Activated T-helper 17 cell treated with anti-CD3 and anti-CD28 coated beads, Interleukin-2, amount 50 U/mL, for 72 hours (primary cell): ENCODE measurements around the gene H1-8. TPM values are rescaled to one million over a fixed set of nuclear protein-coding genes. Genes with fewer than 3 reads are reported as not detected.

Source experiments
- ATAC-seq: fragments of 150-1000 bp; cut with Tn5 transposase; replicated peaks from 2 replicates; pipeline ENCODE4 v1.10.0; 2021; ENCODE audit warnings: mild to moderate bottlenecking, moderate library complexity
- H3K27ac Mint-ChIP-seq: one replicate; pipeline ENCODE4 v1.8.0; 2022; ENCODE audit warnings: mixed read lengths
- H3K27me3 Mint-ChIP-seq: one replicate; pipeline ENCODE4 v1.8.0; 2022; ENCODE audit warnings: mixed read lengths
- H3K36me3 Mint-ChIP-seq: one replicate; pipeline ENCODE4 v1.8.0; 2022; ENCODE audit warnings: low read depth, mild to moderate bottlenecking, mixed read lengths
- H3K4me1 Mint-ChIP-seq: one replicate; pipeline ENCODE4 v1.8.0; 2022; ENCODE audit warnings: mixed read lengths
- H3K4me3 Mint-ChIP-seq: one replicate; pipeline ENCODE4 v1.8.0; 2022; ENCODE audit warnings: mild to moderate bottlenecking, mixed read lengths
- H3K9me3 Mint-ChIP-seq: one replicate; pipeline ENCODE4 v1.8.0; 2022; ENCODE audit warnings: mixed read lengths
- total RNA-seq, 2 donors: library from RNA; stranded (reverse); gene quantifications; one replicate each; pipeline ENCODE4 v1.2.3, GENCODE V29; 2022

H1-8 gene
- total RNA-seq, 2 donors from 2014 or later: not detected

DNA sequence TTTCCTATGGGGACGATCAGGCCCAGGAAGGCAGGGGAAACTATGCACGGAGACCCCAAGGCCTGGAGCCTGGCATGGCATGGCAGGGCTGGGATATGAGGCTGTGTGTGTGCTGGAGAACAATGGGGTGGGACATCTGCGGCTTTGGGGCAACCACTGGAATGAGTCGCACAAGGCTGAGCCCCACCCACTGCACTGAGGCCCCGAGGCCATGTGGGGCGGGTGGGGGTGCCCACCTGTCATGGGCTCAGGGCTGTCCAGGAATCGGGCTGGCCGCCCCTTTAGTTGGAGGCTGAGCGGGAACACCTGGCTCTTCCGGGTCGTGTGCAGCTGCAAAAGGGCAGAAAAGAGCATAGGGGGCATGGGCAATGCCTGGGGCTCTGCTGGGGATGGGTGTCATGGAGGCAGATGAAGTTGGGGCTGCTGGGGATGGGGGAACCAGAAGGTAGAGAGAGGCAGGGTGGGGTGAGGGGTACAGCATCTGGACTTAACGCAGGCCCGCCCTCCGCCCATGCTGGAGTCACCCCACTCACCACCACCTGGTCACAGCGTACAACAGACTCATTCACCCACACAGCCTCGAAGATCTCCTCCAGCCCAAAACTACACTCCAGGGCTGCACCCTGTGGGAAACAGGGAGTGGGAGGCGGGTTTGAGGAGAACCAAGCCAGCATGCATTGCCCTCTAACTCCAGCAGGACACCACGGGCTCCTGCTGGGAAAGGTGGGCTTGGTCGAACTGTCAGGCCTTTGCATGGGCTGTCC is 32.4 kb downstream of the H1-8 start:
- no peaks in the 10 kb centered on the region for H3K36me3 Mint-ChIP-seq
- no peaks in the 10 kb centered on the region for H3K27me3 Mint-ChIP-seq
- no peaks in the 10 kb centered on the region for H3K9me3 Mint-ChIP-seq

GRCh38 chr3:129575997-129576384 is 33.0 kb downstream of the H1-8 start:
- H3K4me3 Mint-ChIP-seq: peak overlapping the region; percentile 58
- H3K27ac Mint-ChIP-seq: peak overlapping the region; percentile 77
- no peak for ATAC-seq
- no peaks in the 10 kb centered on the region for H3K9me3 Mint-ChIP-seq
- no peaks in the 10 kb centered on the region for H3K27me3 Mint-ChIP-seq
- no peaks in the 10 kb centered on the region for H3K36me3 Mint-ChIP-seq
- H3K4me1 Mint-ChIP-seq: peaks cover 6% of the 10 kb centered on the region

More for the DNA sequence above, 32.4 kb downstream of the H1-8 start:
- H3K4me1 Mint-ChIP-seq: peaks cover 6% of the 10 kb centered on the region
- H3K4me3 Mint-ChIP-seq: peak overlapping the region; percentile 58
- no peak for ATAC-seq
- peak overlapping the region; percentile 77 for H3K27ac Mint-ChIP-seq

DNA sequence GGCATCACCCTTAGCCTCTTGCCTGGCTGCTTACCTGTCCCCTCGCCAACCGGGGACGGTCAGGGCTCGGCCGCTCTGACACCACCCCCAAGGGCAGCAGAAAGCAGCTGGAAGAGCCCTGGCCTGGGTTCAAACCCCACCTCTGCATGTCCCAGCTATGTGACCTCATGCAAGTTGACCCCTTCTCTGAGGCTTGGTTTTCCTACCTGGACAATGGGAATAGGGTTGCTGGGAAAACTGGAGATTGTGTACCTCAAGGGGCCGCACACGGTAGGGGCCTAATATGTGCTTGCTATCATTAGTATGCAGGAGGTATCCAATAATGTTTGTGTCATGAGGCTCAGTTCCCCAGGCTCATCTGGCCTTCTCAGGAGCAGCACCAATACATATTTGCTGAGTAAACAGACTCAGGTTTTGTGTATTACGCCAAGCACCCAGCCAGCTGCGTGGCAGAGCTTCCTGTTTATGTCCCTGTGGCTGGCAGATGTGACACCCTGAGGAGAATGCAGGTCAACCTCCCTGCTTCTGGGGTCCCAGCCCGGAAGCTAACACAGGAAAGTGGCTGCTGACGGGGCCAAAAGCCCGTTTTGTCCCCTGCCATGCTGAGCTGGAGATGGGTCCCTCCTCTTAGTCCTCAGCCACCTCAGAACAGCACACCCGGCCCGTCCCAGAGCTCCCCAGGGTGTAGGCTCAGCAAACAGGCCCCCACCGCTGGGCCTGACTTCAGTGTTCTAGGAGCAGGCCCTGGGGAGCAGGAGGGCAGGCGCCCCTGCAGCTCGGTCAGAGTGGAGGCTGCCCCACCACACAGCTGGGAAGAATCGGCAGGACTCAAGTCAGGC is 33.8 kb downstream of the H1-8 start:
- H3K4me3 Mint-ChIP-seq: peak overlapping the region; percentile 58

DNA sequence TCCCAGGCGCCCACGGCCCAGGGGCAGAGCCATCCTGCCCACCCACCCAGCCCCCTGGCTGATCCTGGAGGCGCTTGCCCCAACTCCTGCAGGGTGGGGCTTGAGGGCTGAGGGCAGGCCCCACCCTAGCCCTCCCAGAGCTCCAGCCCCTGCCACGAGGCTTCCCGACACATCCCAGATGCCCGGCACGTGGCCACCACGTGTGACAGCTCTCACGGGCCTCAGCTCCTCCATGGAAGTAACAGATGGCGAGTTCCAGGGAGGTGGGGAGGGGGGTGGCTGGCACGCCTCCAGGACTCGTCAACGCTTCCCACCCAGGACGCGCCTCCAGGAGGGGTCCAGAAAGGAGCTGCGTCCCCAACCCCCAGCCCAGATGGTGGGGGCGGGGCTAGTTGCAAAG is 34.4 kb downstream of the H1-8 start:
- H3K4me3 Mint-ChIP-seq: peak overlapping the region; percentile 58
- H3K36me3 Mint-ChIP-seq: no peaks in the 10 kb centered on the region
- H3K27me3 Mint-ChIP-seq: no peaks in the 10 kb centered on the region
- no peaks in the 10 kb centered on the region for H3K9me3 Mint-ChIP-seq
- H3K4me1 Mint-ChIP-seq: peaks cover 6% of the 10 kb centered on the region
- H3K27ac Mint-ChIP-seq: no peak overlapping the region
- no peak for ATAC-seq

More for the DNA sequence above, 33.8 kb downstream of the H1-8 start:
- Mint-ChIP-seq H3K27ac (peak overlapping the region; percentile 77), H3K9me3 (no peaks in the 10 kb centered on the region), H3K36me3 (no peaks in the 10 kb centered on the region), H3K27me3 (no peaks in the 10 kb centered on the region), H3K4me1 (peaks cover 6% of the 10 kb centered on the region)
- peak; percentile 84 for ATAC-seq

GRCh38 chr3:129577925-129578786 is 35.2 kb downstream of the H1-8 start:
- ATAC-seq: peak; percentile 13
- Mint-ChIP-seq H3K27me3 (no peaks in the 10 kb centered on the region), H3K4me1 (peaks cover 6% of the 10 kb centered on the region), H3K36me3 (no peaks in the 10 kb centered on the region), H3K9me3 (no peaks in the 10 kb centered on the region), H3K4me3 (peak overlapping the region; percentile 21), H3K27ac (no peak overlapping the region)

GRCh38 chr3:129579991-129580390 is 37.0 kb downstream of the H1-8 start:
- Mint-ChIP-seq H3K9me3 (no peaks in the 10 kb centered on the region), H3K27ac (no peak overlapping the region), H3K27me3 (no peaks in the 10 kb centered on the region), H3K36me3 (no peaks in the 10 kb centered on the region), H3K4me3 (no peak overlapping the region), H3K4me1 (peaks cover 10% of the 10 kb centered on the region)
- no peak for ATAC-seq

DNA sequence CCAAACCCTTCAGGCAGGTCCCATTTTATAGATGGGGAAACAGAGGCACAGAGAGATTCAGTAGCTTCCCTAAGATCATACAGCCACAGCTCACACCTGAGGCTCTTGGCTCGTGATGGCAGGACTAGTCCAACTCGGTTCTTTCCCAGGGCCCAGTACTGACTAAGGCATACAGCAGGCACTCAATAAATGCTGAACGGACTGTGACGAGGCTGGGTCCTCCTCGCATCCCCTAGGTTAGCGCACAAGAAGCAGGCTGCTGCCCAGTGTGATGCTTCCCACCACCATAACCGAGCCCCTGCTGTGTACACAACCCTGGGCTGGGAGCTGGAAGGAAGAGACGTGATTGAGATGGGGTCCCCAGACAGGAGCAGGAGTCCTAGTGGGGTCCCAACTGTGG is 38.6 kb downstream of the H1-8 start:
- Mint-ChIP-seq H3K27me3 (no peaks in the 10 kb centered on the region), H3K4me3 (no peak overlapping the region), H3K4me1 (peaks cover 5% of the 10 kb centered on the region), H3K27ac (no peak overlapping the region), H3K9me3 (no peaks in the 10 kb centered on the region), H3K36me3 (no peaks in the 10 kb centered on the region)
- ATAC-seq: no peak

DNA sequence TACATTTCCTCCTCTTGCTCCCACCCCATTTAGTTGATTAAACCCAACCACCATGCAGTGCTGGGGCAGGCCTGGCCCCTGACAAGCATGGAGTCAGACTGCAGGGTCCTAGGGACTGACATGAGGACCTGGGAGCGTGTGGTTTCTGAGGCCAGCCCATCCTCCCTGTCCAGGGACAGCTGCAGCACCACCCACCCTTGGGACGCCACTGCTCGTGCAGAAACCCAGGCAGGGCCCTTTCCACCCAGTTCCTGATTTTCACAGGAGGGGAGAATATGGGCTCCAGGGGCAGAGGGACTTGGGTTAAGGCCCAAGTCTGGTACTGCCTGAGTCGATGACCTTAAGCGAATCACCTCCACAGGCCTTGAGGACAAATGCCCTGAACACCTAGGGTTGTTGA is 39.8 kb downstream of the H1-8 start:
- no peak overlapping the region for H3K4me3 Mint-ChIP-seq
- peaks cover 5% of the 10 kb centered on the region for H3K4me1 Mint-ChIP-seq
- no peaks in the 10 kb centered on the region for H3K27me3 Mint-ChIP-seq
- no peak overlapping the region for H3K27ac Mint-ChIP-seq
- no peak for ATAC-seq
- H3K36me3 Mint-ChIP-seq: no peaks in the 10 kb centered on the region
- H3K9me3 Mint-ChIP-seq: no peaks in the 10 kb centered on the region

GRCh38 chr3:129583289-129583688 is 40.3 kb downstream of the H1-8 start:
- ATAC-seq: no peak
- H3K9me3 Mint-ChIP-seq: no peaks in the 10 kb centered on the region
- H3K27me3 Mint-ChIP-seq: no peaks in the 10 kb centered on the region
- no peak overlapping the region for H3K4me3 Mint-ChIP-seq
- H3K4me1 Mint-ChIP-seq: peaks cover 5% of the 10 kb centered on the region
- no peaks in the 10 kb centered on the region for H3K36me3 Mint-ChIP-seq
- H3K27ac Mint-ChIP-seq: no peak overlapping the region

- no peak for ATAC-seq
- Mint-ChIP-seq H3K36me3 (no peaks in the 10 kb centered on the region), H3K27ac (no peak overlapping the region), H3K27me3 (no peaks in the 10 kb centered on the region), H3K4me1 (peaks cover 5% of the 10 kb centered on the region), H3K9me3 (no peaks in the 10 kb centered on the region), H3K4me3 (no peak overlapping the region)
Observed at GRCh38 chr3:129584631-129585030, 41.7 kb downstream of the H1-8 start.

DNA sequence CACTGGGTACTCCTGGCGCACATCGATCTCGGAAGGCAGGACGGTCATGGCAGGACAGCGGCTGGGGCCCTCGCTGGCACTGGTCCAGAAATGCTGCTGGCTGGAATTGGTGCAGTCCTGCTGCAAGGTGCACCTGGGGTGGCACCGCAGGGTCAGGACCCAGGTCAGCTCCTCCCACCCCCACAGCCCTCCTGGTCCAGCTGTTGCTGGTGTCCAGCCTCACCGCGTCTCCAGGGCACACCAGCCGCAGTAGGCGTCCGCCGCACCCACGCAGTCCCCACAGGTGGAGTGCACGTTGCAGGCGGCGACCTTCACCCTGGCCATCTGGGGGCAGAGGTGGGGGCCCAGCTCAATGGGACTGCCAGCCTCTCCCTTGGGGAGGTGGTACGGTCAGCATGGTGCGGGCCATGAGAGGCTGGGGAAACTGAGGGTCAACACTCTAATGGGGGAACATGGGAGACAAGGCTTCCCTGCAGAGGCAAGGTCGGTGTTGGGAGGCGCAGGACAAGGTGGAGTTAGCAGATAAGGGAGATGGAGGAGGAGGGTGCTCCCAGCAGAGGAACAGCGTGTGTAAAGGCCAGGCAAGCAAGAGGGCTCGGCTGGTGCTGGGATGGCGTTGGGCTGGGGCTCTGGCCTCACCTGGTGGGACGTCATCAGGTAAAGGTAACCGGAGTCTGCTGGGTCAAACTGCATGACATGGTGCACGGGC is 43.1 kb downstream of the H1-8 start:
- Mint-ChIP-seq H3K36me3 (no peaks in the 10 kb centered on the region), H3K27ac (no peak overlapping the region), H3K4me3 (no peak overlapping the region), H3K27me3 (no peaks in the 10 kb centered on the region), H3K9me3 (no peaks in the 10 kb centered on the region), H3K4me1 (peaks cover 5% of the 10 kb centered on the region)
- ATAC-seq: no peak

DNA sequence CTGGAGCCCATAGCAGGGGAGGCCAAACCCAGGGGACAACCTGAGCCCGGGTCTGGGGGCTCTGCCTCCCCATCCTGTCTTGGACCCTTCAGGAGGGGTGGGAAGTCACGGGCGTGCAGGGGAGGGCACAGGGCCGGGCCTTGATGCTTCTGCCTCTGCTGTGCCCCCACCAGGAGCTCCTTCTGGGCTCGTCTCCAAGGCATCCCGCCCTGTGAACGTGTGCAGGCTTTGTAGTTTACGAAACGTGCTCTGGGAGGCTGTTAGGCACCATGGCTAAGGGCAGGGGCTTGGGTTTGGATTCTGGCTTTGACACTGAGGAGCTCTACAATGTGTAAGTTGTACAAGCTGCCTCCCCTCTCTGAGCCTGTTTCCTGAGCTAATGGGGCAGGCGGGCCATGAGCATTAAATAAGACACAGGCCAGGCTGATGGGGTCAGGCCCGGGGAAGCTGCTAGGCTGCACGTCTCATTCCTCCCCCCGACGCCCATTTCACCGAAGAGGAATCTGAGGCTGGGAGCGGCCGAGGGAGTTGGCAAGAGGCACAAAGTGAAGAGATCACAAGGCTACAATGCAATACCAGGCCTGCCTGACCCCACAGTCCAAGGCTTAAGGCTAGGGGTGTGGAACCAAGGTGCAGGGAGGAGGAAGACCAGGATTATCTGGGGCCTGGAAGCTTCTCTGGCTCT is 43.9 kb downstream of the H1-8 start:
- Mint-ChIP-seq H3K4me3 (no peak overlapping the region), H3K27me3 (no peaks in the 10 kb centered on the region), H3K4me1 (peaks cover 5% of the 10 kb centered on the region), H3K9me3 (no peaks in the 10 kb centered on the region), H3K27ac (no peak overlapping the region), H3K36me3 (no peaks in the 10 kb centered on the region)
- no peak for ATAC-seq

DNA sequence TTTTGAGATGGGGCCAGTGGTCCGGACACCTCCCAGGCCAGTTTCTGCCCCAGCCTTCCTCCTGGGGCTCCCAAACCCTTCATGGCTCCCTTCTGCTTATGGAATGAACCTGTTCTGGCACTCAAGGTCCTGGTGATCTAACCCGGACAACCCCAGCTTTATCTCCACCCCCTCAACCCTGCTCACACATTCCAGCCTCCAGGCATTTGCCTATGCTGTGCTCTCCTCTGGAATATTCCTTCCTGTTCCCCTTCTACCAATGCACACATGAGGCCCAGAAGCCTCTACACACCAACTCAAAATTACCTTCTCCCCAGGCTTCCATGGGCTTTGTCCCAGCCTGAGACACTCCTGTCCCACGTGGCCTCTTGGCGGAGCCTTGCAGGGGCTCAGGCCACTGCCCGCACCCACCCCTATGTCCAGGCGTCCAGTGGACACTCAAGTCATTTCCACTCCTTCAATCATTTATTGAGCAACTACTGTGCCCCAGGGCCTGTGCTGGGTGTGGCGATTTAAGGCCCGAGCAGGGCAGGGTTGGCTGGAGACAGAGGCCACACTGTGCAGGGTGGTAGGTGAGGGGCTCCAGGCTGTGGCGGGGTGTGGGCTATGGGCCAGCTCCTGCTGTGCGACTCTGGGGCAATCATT is 44.7 kb downstream of the H1-8 start:
- no peak overlapping the region for H3K4me3 Mint-ChIP-seq
- no peak for ATAC-seq
- H3K9me3 Mint-ChIP-seq: no peaks in the 10 kb centered on the region
- peaks cover 5% of the 10 kb centered on the region for H3K4me1 Mint-ChIP-seq
- no peaks in the 10 kb centered on the region for H3K27me3 Mint-ChIP-seq
- H3K27ac Mint-ChIP-seq: no peak overlapping the region
- H3K36me3 Mint-ChIP-seq: no peaks in the 10 kb centered on the region
